CD4-positive, alpha-beta T cell treated with Interleukin-1 beta for 1 hour (primary cell): ENCODE data around the gene TBC1D1.
A peak's percentile ranks its signal among the peaks of the same experiment; 100 is the strongest.

ENCODE experiments used
- DNase-seq, 2 donors: peaks; one replicate each; pipeline ENCODE4 v3.0.0-alpha.2; 2020 to 2022

Gene TBC1D1

DNA sequence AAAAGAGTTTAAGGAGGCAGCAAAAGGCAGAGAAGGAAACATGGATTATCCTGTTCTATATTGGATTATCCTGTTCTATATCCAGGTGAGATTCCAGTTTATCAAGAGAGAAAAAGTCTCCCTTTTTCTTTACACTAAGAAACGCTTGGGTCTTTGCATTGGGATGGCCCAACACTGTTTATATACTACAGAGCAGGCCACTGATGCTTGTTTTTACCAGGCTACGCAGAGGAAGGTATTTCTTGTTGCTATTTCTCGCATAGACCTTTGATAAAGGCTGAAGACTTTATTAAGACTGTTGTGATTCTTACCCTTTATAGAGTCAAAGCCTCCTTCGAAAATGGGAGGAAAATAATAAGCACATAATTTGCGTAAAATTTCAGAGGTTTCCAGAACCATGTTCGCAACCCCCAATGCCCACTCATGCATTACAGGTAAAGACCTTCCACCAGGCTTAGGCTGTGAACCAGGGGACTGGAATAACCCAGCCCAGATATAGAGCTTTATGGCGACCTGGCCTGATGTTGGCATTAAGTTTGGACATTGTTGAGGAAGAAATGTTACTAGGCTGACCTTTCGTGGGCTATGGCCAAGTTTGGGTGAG, 287.6 kb downstream of the TBC1D1 start:
- DNase-seq: no peak

DNA sequence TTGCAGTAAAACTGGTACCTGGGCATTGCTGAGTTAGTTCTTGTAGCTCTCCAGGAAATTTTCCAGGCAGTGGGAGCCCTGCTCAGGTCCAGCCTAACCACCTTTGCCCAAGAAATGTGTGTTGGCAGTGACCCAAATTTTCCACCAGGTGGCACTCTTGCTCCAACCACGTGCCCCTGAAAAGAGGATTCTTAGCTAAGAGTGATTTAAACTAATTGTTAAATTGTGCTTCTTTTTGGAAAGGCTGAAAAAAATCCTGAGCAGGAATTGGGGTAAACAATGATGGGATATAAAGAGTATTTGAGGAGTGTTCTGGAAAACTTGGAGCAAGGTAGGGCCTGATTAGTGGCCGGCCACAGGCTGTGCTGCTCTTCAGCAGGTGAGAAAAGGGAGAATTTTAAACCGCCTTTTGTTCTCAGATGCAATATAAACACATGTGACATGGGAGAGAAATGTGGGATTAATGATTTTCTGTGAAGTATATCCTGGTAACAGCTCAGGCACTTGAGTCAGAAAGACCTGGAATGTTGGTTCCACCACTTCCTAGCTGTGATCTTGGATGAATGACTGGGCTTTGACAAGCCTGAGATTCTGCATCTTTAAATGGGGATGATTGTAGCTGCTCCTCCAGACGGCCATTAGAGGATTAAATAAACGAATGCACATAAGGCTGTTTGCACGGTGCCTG, 288.9 kb downstream of the TBC1D1 start:
- peak; percentile 70 to 79 for DNase-seq

DNA sequence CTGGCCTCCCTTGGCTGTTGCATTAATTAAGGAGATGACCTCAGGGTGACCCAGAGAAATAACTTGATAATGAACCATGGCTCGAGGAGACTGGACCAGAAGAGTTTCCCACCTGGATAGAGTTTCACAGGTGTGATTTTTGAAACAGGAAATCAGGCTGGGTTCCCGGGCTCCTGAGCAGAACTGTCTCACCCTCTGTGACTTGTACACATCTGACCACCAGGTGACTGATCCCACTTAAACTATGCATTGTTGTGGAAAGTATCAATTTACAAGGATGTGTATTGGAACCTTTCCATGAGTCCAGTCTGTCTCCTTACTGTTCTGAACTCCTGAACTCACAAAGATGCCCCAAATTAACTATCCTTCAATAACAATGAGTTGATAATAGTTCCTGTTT, 289.6 kb downstream of the TBC1D1 start:
- DNase-seq: no peak

DNA sequence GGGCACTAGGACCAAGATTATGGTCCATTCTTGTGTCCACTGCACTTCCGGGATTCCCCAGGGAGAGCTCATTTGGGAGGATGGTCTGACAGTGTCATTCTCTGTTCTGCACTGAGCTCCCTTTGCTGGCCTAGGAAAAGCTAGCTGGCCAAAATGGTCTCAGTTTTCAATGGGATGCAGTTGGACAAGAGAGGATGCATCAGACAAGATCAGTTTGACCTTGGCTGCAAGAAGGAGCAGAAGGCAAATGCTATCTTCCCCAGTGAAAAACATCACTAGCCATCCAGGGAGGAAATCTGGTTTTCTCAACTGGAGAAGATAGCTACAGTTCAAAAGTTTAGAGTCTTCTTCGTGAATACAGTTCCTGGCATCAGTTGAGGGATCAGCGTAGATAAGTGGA, 290.4 kb downstream of the TBC1D1 start:
- no peak for DNase-seq

DNA sequence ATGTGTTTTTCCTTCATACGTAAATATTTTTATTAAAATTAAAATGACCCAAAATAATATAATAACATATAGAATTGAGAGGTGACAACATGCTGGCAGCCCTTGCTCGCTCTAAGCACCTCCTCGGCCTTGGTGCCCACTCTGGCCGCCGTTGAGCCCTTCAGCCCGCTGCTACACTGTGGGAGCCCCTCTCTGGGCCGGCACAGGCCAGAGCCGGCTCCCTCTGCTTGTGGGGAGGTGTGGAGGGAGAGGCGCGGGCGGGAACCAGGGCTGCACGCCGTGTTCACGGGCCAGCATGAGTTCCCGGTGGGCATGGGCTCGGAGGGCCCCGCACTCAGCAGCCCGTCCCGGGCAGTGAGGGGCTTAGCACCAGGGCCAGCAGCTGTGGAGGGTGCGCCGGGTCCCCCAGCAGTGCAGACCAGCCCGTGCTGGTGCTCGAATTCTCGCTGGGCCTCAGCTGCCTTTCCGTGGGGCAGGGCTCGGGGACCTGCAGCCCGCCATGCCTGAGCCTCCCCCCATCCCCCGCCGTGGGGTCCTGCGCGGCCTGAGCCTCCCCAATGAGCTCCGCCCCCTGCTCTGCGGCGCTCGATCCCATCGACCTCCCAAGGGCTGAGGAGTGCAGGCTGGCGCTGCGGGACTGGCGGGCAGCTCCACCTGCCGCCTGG, 291.6 kb downstream of the TBC1D1 start:
- no peak for DNase-seq

DNA sequence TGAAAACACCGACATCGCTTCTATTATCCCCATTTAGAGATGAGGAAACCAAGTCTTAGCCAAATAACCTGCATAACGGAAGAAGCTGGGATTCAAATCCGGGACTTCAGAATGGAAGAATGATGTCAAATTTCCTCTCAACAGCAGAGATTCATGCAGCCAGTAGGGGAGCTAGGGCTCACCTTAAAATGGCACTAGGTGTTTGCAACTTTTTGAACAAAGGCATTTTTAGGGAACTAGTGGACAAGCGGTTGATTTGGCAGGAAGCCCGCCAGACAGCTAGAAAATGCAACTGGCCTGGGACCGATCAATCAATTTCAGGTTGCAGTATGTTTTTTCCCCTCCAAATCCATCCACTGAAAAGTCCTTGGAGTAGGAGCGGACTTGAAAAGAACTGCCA, 293.5 kb downstream of the TBC1D1 start:
- no peak for DNase-seq

DNA sequence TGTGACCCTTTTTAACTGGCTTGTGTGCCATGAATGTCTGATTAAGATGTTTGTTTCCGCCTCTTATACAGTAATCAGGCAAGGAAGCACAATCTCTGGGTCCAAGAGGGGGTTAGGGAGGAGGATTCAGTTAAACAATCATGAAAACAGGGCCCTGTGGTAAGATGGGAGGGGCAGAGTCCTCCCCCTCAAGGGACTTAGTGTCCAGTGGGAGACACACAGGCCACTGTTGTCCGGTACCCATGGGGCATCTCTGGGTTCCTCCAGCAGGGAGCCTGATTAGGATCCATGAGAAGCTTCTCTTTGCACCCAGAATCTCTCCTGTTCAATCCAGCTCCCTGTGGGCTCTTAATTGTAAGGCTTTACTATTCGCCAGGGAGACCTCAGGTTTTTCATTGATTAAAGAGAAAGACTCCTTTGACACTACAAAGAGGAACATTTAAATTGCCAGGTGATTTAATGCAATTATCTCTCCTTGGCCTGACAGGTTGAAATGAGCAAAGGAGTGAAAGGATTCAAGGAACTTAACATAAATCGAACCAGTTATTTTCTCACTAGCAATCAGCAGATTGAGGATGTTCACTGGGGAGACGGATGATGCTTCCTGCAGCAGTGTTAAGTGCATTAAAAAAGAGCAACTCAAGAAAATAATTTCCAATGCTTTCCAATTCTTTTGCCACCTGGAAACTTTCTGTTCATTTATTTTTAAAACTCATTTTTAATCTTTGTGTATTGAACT, 294.7 kb downstream of the TBC1D1 start:
- DNase-seq: no peak

DNA sequence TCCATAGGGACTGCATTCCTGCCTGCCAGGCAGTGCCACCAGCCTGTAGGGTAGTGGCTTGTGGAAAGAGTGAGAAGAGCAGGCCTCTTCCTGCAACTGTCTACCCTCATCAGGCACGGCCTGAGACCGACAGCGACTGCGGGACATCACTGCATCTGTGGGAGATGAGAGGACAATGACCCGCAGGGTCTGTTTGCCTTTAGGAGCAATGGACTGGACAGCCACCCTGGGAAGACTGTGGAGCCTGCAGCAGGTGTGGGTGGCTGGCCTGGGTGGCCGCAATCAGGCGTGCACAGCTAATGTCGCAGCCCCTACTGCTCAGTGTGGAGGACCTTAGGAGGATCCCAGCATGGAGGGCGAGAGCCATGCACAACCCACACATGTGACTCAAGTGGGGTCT, 297.3 kb downstream of the TBC1D1 start:
- no peak for DNase-seq

DNA sequence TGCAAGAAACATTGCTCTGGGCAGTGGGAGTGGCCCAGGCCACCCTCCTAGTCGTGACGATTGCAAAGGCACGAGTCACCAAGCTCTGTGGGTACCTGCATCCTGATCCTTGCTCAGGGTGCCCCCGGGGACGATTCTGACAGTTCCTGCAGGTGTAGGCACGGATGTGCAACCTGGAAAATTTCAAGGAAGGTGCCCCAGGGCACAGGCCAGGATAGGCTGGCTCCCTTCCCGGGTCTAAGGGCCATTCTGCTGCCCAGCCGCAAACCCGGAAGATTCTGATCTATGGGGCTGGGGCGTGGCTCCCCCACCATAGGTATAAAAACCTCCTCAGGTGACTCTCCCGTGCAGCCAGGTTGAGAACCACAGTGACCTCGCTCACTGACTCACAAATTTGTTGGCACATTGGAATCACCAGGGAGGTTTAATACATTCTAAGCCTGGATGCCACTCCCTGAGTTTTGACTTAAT, 297.8 kb downstream of the TBC1D1 start:
- DNase-seq: no peak
